Activated CD4-positive, alpha-beta T cell treated with anti-CD3 and anti-CD28 coated beads, Interleukin-10, Interleukin-2, amounts not matched to agents 100 ng/mL and 50 ng/mL, durations not matched to agents 16 hours and 8 hours (primary cell): ENCODE results near the gene MED27.
"Not testable (repeated sequence)": the region's sequence is repeated elsewhere in the genome, so short reads cannot be mapped to it uniquely, and the experiment has no call there.

Source experiments
- DNase-seq: peaks from one replicate; pipeline ENCODE4 v3.0.0-alpha.2; 2020

The MED27 gene

GRCh38 chr9:132074736-132075135 is 4.9 kb downstream of the MED27 start:
- no peak for DNase-seq

- no peak for DNase-seq
Observed at GRCh38 chr9:132071847-132072507, 7.7 kb downstream of the MED27 start.

GRCh38 chr9:132069046-132069898 is 10.4 kb downstream of the MED27 start:
- DNase-seq = no peak

GRCh38 chr9:132068605-132069004 is 11.1 kb downstream of the MED27 start:
- no peak for DNase-seq

- DNase-seq = no peak
Observed at GRCh38 chr9:132066511-132066910, 13.2 kb downstream of the MED27 start.

- no peak for DNase-seq
Observed at GRCh38 chr9:132066057-132066456, 13.6 kb downstream of the MED27 start.

- no peak for DNase-seq
Observed at GRCh38 chr9:132063281-132063680, 16.4 kb downstream of the MED27 start.

GRCh38 chr9:132062806-132063205 is 16.9 kb downstream of the MED27 start:
- DNase-seq = no peak

GRCh38 chr9:132061526-132061925 is 18.1 kb downstream of the MED27 start:
- no peak for DNase-seq

GRCh38 chr9:132059361-132059760 is 20.3 kb downstream of the MED27 start:
- no peak for DNase-seq

GRCh38 chr9:132058226-132058625 is 21.4 kb downstream of the MED27 start:
- DNase-seq = not testable (repeated sequence)

- no peak for DNase-seq
Observed at GRCh38 chr9:132056717-132057560, 22.7 kb downstream of the MED27 start.

GRCh38 chr9:132055756-132056155 is 23.9 kb downstream of the MED27 start:
- DNase-seq = no peak

GRCh38 chr9:132054024-132054423 is 25.6 kb downstream of the MED27 start:
- DNase-seq = no peak

GRCh38 chr9:132049900-132050299 is 29.8 kb downstream of the MED27 start:
- no peak for DNase-seq

GRCh38 chr9:132049323-132049882 is 30.3 kb downstream of the MED27 start:
- no peak for DNase-seq

- no peak for DNase-seq
Observed at GRCh38 chr9:132048201-132048600, 31.5 kb downstream of the MED27 start.

- no peak for DNase-seq
Observed at GRCh38 chr9:132046456-132046855, 33.2 kb downstream of the MED27 start.

- DNase-seq = no peak
Observed at GRCh38 chr9:132044176-132044875, 35.3 kb downstream of the MED27 start.

- no peak for DNase-seq
Observed at GRCh38 chr9:132043708-132044107, 36.0 kb downstream of the MED27 start.

- no peak for DNase-seq
Observed at GRCh38 chr9:132042324-132042723, 37.3 kb downstream of the MED27 start.

GRCh38 chr9:132041798-132042197 is 37.9 kb downstream of the MED27 start:
- DNase-seq = no peak
